ENCODE data around the gene PARD3. TPM values are rescaled to one million over a fixed set of nuclear protein-coding genes. Genes with fewer than 3 reads are reported as not detected.

The PARD3 gene
- total and polyA plus RNA-seq, 10 of the 15 experiments (the other 5 are each of a cell fraction or from before 2014, with no cell fraction given): 2.6 to 43.1 (median 13.9) TPM

DNA sequence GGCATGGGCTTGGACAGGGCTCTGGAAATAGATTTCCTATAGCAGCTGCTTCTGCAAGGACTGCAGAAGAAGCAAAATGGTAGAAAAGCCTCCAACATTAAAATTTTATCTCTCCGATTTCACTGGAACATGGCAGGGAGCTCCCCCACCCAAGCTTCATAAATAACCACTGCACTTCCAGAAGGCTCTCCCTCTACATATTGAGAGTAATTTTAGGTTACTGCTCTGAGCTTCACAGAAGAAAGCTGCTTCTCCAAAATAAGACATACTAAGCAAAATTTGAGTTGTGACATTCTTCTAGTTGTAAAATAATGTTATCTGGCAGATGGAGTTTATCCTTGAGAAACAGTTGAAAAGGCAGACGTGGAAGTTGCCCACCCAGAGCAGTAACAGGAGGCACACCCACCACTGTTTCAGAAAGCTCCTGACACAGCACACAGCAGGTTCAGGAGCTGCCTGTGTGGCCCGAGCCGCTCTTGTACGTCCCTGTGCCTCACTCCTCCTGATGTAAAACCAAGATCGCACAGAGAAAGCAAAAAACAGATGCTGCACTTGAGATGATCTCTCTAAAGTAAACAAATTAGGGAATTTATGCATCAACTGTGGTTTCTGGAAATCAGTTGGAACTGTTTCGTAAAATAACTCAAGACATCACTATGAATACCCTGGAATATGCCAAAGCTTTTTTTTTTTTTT, 621.0 kb downstream of the PARD3 start:
- CTCF ChIA-PET: interaction anchor here (0.6 to 1.3 kb wide), 3 partner anchors 13 to 202 kb away, joined by 3 to 4 read pairs (median 3); no protein-coding TSS in a partner anchor
- no peak overlapping the region for H3K4me2 ChIP-seq (ENCODE audit: control insufficient read depth, insufficient read depth)
- H3K36me3 ChIP-seq (ENCODE audit: control insufficient read depth in 2 of 2, insufficient read depth in 2 of 2, low read length in 1 of 2): no peaks in the 10 kb centered on the region
- SMC1A ChIA-PET (ENCODE audit: uncharacterized antibody, unreplicated experiment): interaction anchor here (0.6 to 2.4 kb wide), 9 partner anchors 10 to 866 kb away, joined by 3 to 9 read pairs (median 3); no protein-coding TSS in a partner anchor
- ATAC-seq: no peak
- no peaks in the 10 kb centered on the region for H3K27me3 ChIP-seq (replicated peaks in 1 of 2; ENCODE audit: control insufficient read depth in 2 of 2, insufficient read depth in 2 of 2, low read length in 1 of 2)
- RAD21 ChIA-PET (ENCODE audit: unreplicated experiment): interaction anchor here (0.8 to 2.9 kb wide), 4 partner anchors 10 to 224 kb away, joined by 3 to 11 read pairs (median 5); no protein-coding TSS in a partner anchor
- 44% methylated on average over 7 of the region's 7 CpGs for WGBS (ENCODE audit: insufficient coverage, insufficient replicate concordance, low lambda C conversion rate, missing lambda C conversion rate)
- no peak overlapping the region for H3K9ac ChIP-seq (ENCODE audit: control insufficient read depth, insufficient read depth, low read length)
- no peaks in the 10 kb centered on the region for H3K79me2 ChIP-seq (ENCODE audit: control insufficient read depth, insufficient read depth, low read length)
- no peaks in the 10 kb centered on the region for H3K4me1 ChIP-seq (ENCODE audit: control insufficient read depth, insufficient read depth, low read length)
- H3K4me3 ChIP-seq: no peak overlapping the region
- intact Hi-C loops (cut with micrococcal nuclease; ENCODE audit: unreplicated experiment): no loop called here
- POLR2A ChIA-PET: interaction anchor here (0.6 kb wide), 1 partner anchor 843 kb away, joined by 3 read pairs; no protein-coding TSS in a partner anchor
- no peak overlapping the region for H3K27ac ChIP-seq (ENCODE audit: control insufficient read depth, insufficient read depth)
- TF ChIP-seq SIN3A (IDR thresholded peaks at IDR 0.05; ENCODE audit: low read depth, low read length) (no peak), ATF7 (IDR thresholded peaks at IDR 0.05; ENCODE audit: low read depth) (no peak), NRF1 (conservative IDR thresholded peaks at IDR 0.05; ENCODE audit: low read depth, low read length) (no peak), STAT3 (IDR thresholded peaks at IDR 0.05; ENCODE audit: low read depth, low read length) (no peak), PAX8 (IDR thresholded peaks at IDR 0.05) (no peak), TARDBP (IDR thresholded peaks at IDR 0.05; ENCODE audit: borderline replicate concordance) (no peak), HDAC2 (IDR thresholded peaks at IDR 0.05) (no peak), ESRRA (IDR thresholded peaks at IDR 0.05; ENCODE audit: low read length) (no peak), TCF7 (IDR thresholded peaks at IDR 0.05; ENCODE audit: borderline replicate concordance) (no peak), YBX1 (IDR thresholded peaks at IDR 0.05) (no peak), SRF (IDR thresholded peaks at IDR 0.05; ENCODE audit: low read depth in 2 of 2, low read length in 2 of 2) (no peak)
- TF ChIP-seq, protein P1, sequence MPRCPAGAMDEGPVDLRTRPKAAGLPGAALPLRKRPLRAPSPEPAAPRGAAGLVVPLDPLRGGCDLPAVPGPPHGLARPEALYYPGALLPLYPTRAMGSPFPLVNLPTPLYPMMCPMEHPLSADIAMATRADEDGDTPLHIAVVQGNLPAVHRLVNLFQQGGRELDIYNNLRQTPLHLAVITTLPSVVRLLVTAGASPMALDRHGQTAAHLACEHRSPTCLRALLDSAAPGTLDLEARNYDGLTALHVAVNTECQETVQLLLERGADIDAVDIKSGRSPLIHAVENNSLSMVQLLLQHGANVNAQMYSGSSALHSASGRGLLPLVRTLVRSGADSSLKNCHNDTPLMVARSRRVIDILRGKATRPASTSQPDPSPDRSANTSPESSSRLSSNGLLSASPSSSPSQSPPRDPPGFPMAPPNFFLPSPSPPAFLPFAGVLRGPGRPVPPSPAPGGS (IDR thresholded peaks at IDR 0.05; ENCODE audit: borderline replicate concordance, insufficient read depth, low read depth, low read length, poor library complexity, severe bottlenecking): no peak
- TF ChIP-seq, protein P2, sequence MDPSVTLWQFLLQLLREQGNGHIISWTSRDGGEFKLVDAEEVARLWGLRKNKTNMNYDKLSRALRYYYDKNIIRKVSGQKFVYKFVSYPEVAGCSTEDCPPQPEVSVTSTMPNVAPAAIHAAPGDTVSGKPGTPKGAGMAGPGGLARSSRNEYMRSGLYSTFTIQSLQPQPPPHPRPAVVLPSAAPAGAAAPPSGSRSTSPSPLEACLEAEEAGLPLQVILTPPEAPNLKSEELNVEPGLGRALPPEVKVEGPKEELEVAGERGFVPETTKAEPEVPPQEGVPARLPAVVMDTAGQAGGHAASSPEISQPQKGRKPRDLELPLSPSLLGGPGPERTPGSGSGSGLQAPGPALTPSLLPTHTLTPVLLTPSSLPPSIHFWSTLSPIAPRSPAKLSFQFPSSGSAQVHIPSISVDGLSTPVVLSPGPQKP (IDR thresholded peaks at IDR 0.05; ENCODE audit: low read depth, low read length): no peak
- DNase-seq (ENCODE audit: low read depth, low spot score): no peak
- FAIRE-seq: no peak
- no peaks in the 10 kb centered on the region for H4K20me1 ChIP-seq (ENCODE audit: control insufficient read depth, insufficient read depth)
- H2AFZ ChIP-seq (ENCODE audit: control insufficient read depth, low read depth, low read length): no peak overlapping the region
- H3K9me3 ChIP-seq (replicated peaks; ENCODE audit: control insufficient read depth, insufficient read depth, low read length): no peaks in the 10 kb centered on the region
- in situ Hi-C loops (cut with MboI): no loop called here
- BruUV-seq (replicated peaks): no TSS peak

Data from GM12878 (cell line).